Ovary (tissue), 3 donors: Measurements from ENCODE around the gene COL6A2.

ENCODE experiments used
- EP300 ChIP-seq: sonication (generic); formaldehyde crosslinking; IDR thresholded peaks from one replicate; pipeline ENCODE4 v1.6.1; 2017; ENCODE audit warnings: antibody characterized with exemption
- POLR2A ChIP-seq: fragments of 450-650 bp; IDR thresholded peaks from one replicate; pipeline ENCODE4 v1.6.1; 2017; ENCODE audit warnings: antibody characterized with exemption, mild to moderate bottlenecking, moderate library complexity
- TF ChIP-seq, protein P1 (sequence below), 3 donors: fragments of 450-650 bp in 2 of 3; fragments of 200-600 bp in 1 of 3; IDR thresholded peaks; one replicate each; pipeline versions ENCODE4 v1.5.1 to v1.8.0; 2016 to 2022; ENCODE audit warnings: antibody characterized with exemption in 3 of 3, mild to moderate bottlenecking in 1 of 3
- donor health status: DM: no; HTN: no; CAD: no.

GRCh38 chr21:46065914-46066551 is 31.9 kb upstream of the COL6A2 start:
- TF ChIP-seq, protein P1, sequence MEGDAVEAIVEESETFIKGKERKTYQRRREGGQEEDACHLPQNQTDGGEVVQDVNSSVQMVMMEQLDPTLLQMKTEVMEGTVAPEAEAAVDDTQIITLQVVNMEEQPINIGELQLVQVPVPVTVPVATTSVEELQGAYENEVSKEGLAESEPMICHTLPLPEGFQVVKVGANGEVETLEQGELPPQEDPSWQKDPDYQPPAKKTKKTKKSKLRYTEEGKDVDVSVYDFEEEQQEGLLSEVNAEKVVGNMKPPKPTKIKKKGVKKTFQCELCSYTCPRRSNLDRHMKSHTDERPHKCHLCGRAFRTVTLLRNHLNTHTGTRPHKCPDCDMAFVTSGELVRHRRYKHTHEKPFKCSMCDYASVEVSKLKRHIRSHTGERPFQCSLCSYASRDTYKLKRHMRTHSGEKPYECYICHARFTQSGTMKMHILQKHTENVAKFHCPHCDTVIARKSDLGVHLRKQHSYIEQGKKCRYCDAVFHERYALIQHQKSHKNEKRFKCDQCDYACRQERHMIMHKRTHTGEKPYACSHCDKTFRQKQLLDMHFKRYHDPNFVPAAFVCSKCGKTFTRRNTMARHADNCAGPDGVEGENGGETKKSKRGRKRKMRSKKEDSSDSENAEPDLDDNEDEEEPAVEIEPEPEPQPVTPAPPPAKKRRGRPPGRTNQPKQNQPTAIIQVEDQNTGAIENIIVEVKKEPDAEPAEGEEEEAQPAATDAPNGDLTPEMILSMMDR (IDR thresholded peaks at IDR 0.05): no peak
- TF ChIP-seq POLR2A (no peak), EP300 (no peak)
